GM18519 (cell line): ENCODE measurements around the gene SNX18.
"Not testable (repeated sequence)": the region's sequence is repeated elsewhere in the genome, so short reads cannot be mapped to it uniquely, and the experiment has no call there.

ENCODE experiments used
- ATAC-seq: cut with Tn5 transposase; IDR thresholded peaks from one replicate; pipeline ENCODE4 v1.9.1; 2021; ENCODE audit warnings: mild to moderate bottlenecking, moderate library complexity; ENCODE audit not compliant: unreplicated experiment, low FRiP score

Gene SNX18

GRCh38 chr5:54517512-54518145 is at the start of gene SNX18:
Gene SNX18, plus strand, starts transcription at chr5:54517759. Its CDS starts 194 bp downstream, at chr5:54517953.
- peak; percentile 95 for ATAC-seq

GRCh38 chr5:54469622-54470021 is 47.9 kb upstream of the SNX18 start:
- peak; percentile 72 for ATAC-seq

GRCh38 chr5:54470128-54470527 is 47.4 kb upstream of the SNX18 start:
- no peak for ATAC-seq

- ATAC-seq, result no peak
Observed at GRCh38 chr5:54470677-54471076, 46.9 kb upstream of the SNX18 start.

GRCh38 chr5:54471398-54471797 is 46.2 kb upstream of the SNX18 start:
- no peak for ATAC-seq

GRCh38 chr5:54476682-54477081 is 40.9 kb upstream of the SNX18 start:
- no peak for ATAC-seq

- no peak for ATAC-seq
Observed at GRCh38 chr5:54477941-54478478, 39.5 kb upstream of the SNX18 start.

GRCh38 chr5:54480296-54480695 is 37.3 kb upstream of the SNX18 start:
- ATAC-seq, result no peak

GRCh38 chr5:54484219-54484894 is 33.2 kb upstream of the SNX18 start:
- ATAC-seq, result no peak

- not testable (repeated sequence) for ATAC-seq
Observed at GRCh38 chr5:54485659-54486058, 31.9 kb upstream of the SNX18 start.

- not testable (repeated sequence) for ATAC-seq
Observed at GRCh38 chr5:54489648-54489979, 27.9 kb upstream of the SNX18 start.

- ATAC-seq, result no peak
Observed at GRCh38 chr5:54491326-54491725, 26.2 kb upstream of the SNX18 start.

- ATAC-seq, result no peak
Observed at GRCh38 chr5:54492178-54492577, 25.4 kb upstream of the SNX18 start.

GRCh38 chr5:54495027-54495426 is 22.5 kb upstream of the SNX18 start:
- ATAC-seq, result no peak

GRCh38 chr5:54514291-54514690 is 3.3 kb upstream of the SNX18 start:
- no peak for ATAC-seq

- ATAC-seq, result no peak
Observed at GRCh38 chr5:54514841-54515432, 2.6 kb upstream of the SNX18 start.

GRCh38 chr5:54515634-54516033 is 1.9 kb upstream of the SNX18 start:
- ATAC-seq, result no peak

- no peak for ATAC-seq
Observed at GRCh38 chr5:54516051-54516655, 1.4 kb upstream of the SNX18 start.

- ATAC-seq, result no peak
Observed at GRCh38 chr5:54517174-54517511, 416 bp upstream of the SNX18 start.

GRCh38 chr5:54518146-54518817 is 723 bp downstream of the SNX18 start:
- peak; percentile 14 for ATAC-seq
